Kidney epithelial cell (primary cell): Measurements from ENCODE around the gene TM9SF2. TPM values are rescaled to one million over a fixed set of nuclear protein-coding genes. Genes with fewer than 3 reads are reported as not detected.
"Not testable (repeated sequence)": the region's sequence is repeated elsewhere in the genome, so short reads cannot be mapped to it uniquely, and the experiment has no call there.

ENCODE experiments used
- DNase-seq: peaks from one replicate; pipeline ENCODE4 v3.0.0-alpha.2; 2010; ENCODE audit warnings: low read depth
- H3K27me3 ChIP-seq: 2 replicates; pipeline ENCODE4 v1.6.0; 2011; ENCODE audit warnings: low read length; ENCODE audit not compliant: control insufficient read depth, insufficient read depth
- H3K36me3 ChIP-seq: 2 replicates; pipeline ENCODE4 v1.5.1; 2011; ENCODE audit warnings: low read length; ENCODE audit not compliant: control insufficient read depth, insufficient read depth
- H3K4me3 ChIP-seq: 2 replicates; pipeline ENCODE4 v1.5.1; 2011; ENCODE audit warnings: low read depth, mild to moderate bottlenecking, control low read depth, low read length
- total RNA-seq: library from RNA; depleted of rRNA; stranded (reverse); fragments of >200 nt; gene quantifications from 2 replicates; pipeline ENCODE4 v1.2.3, GENCODE V29; 2015
- TF ChIP-seq, protein P1 (sequence below): IDR thresholded peaks from 2 replicates; pipeline ENCODE4 v1.5.1; 2011; ENCODE audit warnings: mild to moderate bottlenecking, moderate library complexity, low read length, control low read depth, inconsistent platforms; ENCODE audit not compliant: insufficient read depth, poor library complexity, severe bottlenecking

The TM9SF2 gene, protein sequence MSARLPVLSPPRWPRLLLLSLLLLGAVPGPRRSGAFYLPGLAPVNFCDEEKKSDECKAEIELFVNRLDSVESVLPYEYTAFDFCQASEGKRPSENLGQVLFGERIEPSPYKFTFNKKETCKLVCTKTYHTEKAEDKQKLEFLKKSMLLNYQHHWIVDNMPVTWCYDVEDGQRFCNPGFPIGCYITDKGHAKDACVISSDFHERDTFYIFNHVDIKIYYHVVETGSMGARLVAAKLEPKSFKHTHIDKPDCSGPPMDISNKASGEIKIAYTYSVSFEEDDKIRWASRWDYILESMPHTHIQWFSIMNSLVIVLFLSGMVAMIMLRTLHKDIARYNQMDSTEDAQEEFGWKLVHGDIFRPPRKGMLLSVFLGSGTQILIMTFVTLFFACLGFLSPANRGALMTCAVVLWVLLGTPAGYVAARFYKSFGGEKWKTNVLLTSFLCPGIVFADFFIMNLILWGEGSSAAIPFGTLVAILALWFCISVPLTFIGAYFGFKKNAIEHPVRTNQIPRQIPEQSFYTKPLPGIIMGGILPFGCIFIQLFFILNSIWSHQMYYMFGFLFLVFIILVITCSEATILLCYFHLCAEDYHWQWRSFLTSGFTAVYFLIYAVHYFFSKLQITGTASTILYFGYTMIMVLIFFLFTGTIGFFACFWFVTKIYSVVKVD
- 136 and 137 TPM in 2 replicates for total RNA-seq

DNA sequence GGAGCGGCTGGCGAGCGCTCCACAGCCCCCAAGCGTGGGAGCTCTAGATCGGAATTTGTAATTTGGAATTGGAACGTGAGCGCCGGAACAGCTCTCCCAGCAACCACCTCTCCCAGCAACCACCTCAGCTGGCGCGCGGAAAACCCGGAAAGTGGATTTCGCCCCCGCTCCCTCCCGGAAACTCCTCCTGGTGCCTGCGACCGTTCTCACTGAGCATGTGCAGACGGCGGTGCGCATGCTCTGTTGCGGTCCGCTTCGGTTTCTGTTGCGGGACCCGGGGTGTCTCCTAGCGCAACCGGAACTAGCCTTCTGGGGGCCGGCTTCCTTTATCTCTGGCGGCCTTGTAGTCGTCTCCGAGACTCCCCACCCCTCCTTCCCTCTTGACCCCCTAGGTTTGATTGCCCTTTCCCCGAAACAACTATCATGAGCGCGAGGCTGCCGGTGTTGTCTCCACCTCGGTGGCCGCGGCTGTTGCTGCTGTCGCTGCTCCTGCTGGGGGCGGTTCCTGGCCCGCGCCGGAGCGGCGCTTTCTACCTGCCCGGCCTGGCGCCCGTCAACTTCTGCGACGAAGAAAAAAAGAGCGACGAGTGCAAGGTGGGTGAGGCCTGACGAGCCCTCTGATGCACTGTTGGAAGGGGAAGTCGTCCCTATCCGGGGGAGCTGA, at the start of gene TM9SF2:
Gene TM9SF2 (plus strand): TSS at position 289 of the 664 bp plus-strand sequence. CDS start 135 bp downstream, at position 424.
- Histone ChIP-seq H3K36me3 (no peaks in the 10 kb centered on the region), H3K27me3 (no peaks in the 10 kb centered on the region), H3K4me3 (peak within 1 kb of the TSS; percentile 87)
- TF ChIP-seq, protein P1, sequence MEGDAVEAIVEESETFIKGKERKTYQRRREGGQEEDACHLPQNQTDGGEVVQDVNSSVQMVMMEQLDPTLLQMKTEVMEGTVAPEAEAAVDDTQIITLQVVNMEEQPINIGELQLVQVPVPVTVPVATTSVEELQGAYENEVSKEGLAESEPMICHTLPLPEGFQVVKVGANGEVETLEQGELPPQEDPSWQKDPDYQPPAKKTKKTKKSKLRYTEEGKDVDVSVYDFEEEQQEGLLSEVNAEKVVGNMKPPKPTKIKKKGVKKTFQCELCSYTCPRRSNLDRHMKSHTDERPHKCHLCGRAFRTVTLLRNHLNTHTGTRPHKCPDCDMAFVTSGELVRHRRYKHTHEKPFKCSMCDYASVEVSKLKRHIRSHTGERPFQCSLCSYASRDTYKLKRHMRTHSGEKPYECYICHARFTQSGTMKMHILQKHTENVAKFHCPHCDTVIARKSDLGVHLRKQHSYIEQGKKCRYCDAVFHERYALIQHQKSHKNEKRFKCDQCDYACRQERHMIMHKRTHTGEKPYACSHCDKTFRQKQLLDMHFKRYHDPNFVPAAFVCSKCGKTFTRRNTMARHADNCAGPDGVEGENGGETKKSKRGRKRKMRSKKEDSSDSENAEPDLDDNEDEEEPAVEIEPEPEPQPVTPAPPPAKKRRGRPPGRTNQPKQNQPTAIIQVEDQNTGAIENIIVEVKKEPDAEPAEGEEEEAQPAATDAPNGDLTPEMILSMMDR, result no peak
- peak; percentile 81 for DNase-seq

DNA sequence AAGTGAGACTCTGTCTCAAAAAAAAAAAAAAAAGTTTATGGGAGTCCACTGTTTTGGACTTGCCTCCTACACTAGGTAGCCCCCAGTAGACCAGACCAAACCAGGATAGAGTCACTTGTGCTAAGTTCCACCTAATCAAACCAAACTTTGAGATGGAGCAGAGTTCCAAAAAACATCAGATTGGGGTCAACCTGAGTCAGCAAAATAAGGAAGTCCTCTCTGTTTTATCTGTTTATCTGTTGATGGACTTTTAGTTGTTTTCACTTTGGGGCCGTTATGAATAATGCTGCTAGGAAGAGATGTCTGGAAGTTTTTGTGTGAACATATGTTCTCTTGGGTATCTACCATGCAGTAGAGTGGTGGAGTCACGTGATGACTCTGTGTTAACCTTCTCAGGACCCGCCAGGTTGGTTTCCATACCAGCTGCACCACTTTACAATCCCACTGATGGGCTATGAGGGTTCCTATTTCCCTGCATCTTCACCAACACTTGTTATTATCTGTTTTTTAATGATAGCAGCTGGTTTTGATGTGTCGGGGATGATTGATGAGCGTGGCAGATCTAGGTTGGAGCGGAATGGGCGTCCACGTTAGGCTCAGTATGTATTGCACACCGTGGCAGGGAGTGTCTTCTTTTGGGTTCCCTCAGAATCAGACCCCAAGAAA, 46.6 kb upstream of the TM9SF2 start:
- TF ChIP-seq, protein P1, result no peak
- Histone ChIP-seq H3K36me3 (no peaks in the 10 kb centered on the region), H3K4me3 (no peak overlapping the region), H3K27me3 (no peaks in the 10 kb centered on the region)
- no peak for DNase-seq

DNA sequence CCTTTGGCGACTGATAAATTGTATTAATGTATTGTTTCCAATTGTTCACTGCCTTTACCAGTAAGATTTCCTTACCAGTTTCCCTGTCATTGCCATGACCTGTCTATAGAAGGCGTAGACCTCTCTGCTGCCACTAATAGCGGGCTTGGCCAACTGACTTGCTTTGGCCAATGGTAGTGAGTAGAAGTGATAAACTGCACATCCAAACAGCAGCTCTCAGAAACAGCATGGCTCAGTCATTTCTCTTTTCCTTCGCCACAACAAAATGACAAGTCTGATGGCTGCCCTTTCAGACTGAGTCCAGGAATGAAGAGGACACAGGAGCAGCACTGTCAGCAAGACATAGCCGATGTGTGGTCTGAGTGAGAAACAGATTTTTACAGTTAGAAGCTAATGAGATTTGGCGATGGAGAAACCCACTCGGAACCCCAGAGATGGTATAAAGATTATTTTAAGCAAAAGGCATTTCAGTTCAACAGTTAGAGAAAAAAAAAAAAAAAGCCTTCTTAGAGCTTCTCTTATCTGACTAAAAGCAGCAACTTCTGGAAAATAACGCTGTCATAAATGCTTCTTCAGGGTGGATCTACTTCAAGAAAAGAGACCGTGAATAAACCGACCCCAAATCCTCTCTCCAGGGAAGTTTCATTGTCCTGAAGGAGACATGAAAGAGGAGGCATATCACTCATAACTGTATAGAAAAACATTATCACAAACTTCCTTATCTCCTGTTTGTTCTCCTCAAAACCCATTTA, 42.0 kb upstream of the TM9SF2 start:
- no peak for DNase-seq
- no peak overlapping the region for H3K4me3 ChIP-seq
- no peaks in the 10 kb centered on the region for H3K27me3 ChIP-seq

DNA sequence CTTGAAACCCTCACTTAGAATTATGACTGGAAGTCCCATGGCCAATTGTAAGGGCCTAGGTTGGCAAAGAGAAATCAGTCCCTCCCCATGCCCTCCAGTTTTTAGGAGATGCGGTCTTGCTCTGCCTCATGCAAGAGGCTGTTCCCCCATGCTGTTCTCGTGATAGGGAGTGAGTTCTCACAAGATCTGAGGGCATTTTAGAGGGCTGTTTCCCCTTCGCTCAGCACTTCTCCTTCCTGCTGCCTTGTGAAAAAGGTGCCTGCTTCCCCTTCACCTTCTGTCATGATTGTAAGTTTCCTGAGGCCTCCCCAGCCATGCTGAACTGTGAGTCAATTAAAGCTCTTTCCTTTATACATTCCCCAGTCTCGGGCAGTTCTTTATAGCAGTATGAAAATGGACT, 40.5 kb upstream of the TM9SF2 start:
- H3K27me3 ChIP-seq, DNase-seq, H3K36me3 ChIP-seq, H3K4me3 ChIP-seq: not testable (repeated sequence)

More for the DNA sequence above, 42.0 kb upstream of the TM9SF2 start:
- no peaks in the 10 kb centered on the region for H3K36me3 ChIP-seq
- TF ChIP-seq, protein P1, result no peak

DNA sequence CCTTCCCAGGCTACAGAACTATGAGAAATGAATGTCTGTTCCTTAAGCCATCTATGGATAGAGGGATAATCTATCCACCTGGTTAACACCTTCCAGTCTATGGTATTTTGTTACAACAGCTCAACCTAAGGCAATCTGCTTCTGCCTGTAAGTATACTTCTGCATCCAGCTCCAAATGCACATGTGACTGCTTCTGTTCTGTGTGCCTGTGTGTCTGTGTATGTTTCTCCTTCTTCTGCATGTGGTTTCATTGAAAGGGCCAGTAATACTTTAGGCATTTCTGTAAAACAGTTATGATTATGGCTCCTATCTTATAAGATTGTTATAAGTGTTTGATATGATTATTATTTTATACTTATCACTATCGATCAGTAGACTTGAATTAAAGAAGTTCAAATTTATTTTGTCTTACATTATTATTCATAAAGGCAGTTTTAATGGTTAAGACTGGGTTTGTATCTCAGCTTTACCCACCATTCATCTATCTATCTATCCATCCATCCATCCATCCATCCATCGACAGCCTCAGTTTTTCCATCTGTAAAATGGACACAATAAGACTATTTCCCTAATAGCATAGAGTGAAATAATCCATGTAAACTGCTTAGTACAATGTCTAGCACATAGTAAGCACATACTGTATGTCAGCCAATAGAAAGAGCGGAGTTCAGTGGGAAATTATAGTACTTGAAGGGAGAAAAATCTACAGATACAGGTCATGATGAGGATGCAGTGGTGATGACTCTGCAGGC, 37.5 kb upstream of the TM9SF2 start:
- H3K27me3 ChIP-seq, result no peaks in the 10 kb centered on the region
- no peaks in the 10 kb centered on the region for H3K36me3 ChIP-seq
- TF ChIP-seq, protein P1, result no peak
- DNase-seq, result no peak
- no peak overlapping the region for H3K4me3 ChIP-seq
